ENCODE results near the gene TMEM271.
"Not testable (repeated sequence)": the region's sequence is repeated elsewhere in the genome, so short reads cannot be mapped to it uniquely, and the experiment has no call there.

The TMEM271 gene

GRCh38 chr4:561426-561825, 14.7 kb downstream of the TMEM271 start:
- H3K4me3 ChIP-seq (replicated peaks; ENCODE audit: insufficient read depth, low read length) = no peak overlapping the region
- no peak for DNase-seq (ENCODE audit: low read depth in 1 of 2, low spot score in 1 of 2)
- no peaks in the 10 kb centered on the region for H3K27me3 ChIP-seq (ENCODE audit: insufficient read depth, poor library complexity, severe bottlenecking)
- TF ChIP-seq GABPA (IDR thresholded peaks at IDR 0.05; ENCODE audit: low read depth) = no peak
- no peak for TF ChIP-seq SPI1 (IDR thresholded peaks at IDR 0.05; ENCODE audit: borderline replicate concordance, low read depth)
- TF ChIP-seq, protein P1, sequence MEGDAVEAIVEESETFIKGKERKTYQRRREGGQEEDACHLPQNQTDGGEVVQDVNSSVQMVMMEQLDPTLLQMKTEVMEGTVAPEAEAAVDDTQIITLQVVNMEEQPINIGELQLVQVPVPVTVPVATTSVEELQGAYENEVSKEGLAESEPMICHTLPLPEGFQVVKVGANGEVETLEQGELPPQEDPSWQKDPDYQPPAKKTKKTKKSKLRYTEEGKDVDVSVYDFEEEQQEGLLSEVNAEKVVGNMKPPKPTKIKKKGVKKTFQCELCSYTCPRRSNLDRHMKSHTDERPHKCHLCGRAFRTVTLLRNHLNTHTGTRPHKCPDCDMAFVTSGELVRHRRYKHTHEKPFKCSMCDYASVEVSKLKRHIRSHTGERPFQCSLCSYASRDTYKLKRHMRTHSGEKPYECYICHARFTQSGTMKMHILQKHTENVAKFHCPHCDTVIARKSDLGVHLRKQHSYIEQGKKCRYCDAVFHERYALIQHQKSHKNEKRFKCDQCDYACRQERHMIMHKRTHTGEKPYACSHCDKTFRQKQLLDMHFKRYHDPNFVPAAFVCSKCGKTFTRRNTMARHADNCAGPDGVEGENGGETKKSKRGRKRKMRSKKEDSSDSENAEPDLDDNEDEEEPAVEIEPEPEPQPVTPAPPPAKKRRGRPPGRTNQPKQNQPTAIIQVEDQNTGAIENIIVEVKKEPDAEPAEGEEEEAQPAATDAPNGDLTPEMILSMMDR (IDR thresholded peaks at IDR 0.05; ENCODE audit: insufficient read depth, low read length) = no peak
- TF ChIP-seq POLR2AphosphoS5 (IDR thresholded peaks at IDR 0.05; ENCODE audit: low read depth) = no peak
- TF ChIP-seq, protein P2, sequence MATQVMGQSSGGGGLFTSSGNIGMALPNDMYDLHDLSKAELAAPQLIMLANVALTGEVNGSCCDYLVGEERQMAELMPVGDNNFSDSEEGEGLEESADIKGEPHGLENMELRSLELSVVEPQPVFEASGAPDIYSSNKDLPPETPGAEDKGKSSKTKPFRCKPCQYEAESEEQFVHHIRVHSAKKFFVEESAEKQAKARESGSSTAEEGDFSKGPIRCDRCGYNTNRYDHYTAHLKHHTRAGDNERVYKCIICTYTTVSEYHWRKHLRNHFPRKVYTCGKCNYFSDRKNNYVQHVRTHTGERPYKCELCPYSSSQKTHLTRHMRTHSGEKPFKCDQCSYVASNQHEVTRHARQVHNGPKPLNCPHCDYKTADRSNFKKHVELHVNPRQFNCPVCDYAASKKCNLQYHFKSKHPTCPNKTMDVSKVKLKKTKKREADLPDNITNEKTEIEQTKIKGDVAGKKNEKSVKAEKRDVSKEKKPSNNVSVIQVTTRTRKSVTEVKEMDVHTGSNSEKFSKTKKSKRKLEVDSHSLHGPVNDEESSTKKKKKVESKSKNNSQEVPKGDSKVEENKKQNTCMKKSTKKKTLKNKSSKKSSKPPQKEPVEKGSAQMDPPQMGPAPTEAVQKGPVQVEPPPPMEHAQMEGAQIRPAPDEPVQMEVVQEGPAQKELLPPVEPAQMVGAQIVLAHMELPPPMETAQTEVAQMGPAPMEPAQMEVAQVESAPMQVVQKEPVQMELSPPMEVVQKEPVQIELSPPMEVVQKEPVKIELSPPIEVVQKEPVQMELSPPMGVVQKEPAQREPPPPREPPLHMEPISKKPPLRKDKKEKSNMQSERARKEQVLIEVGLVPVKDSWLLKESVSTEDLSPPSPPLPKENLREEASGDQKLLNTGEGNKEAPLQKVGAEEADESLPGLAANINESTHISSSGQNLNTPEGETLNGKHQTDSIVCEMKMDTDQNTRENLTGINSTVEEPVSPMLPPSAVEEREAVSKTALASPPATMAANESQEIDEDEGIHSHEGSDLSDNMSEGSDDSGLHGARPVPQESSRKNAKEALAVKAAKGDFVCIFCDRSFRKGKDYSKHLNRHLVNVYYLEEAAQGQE (IDR thresholded peaks at IDR 0.05; ENCODE audit: insufficient replicate concordance, low read depth) = no peak
- no peak overlapping the region for H3K27ac ChIP-seq (replicated peaks)

- no peak for DNase-seq (ENCODE audit: low read depth in 1 of 2, low spot score in 1 of 2)
- Histone ChIP-seq H3K27ac (replicated peaks) (no peak overlapping the region), H3K4me3 (replicated peaks; ENCODE audit: insufficient read depth, low read length) (no peak overlapping the region), H3K27me3 (ENCODE audit: insufficient read depth, poor library complexity, severe bottlenecking) (no peaks in the 10 kb centered on the region)
- no peak for TF ChIP-seq POLR2AphosphoS5 (IDR thresholded peaks at IDR 0.05; ENCODE audit: low read depth)
- no peak for TF ChIP-seq GABPA (IDR thresholded peaks at IDR 0.05; ENCODE audit: low read depth)
- no peak for TF ChIP-seq SPI1 (IDR thresholded peaks at IDR 0.05; ENCODE audit: borderline replicate concordance, low read depth)
- TF ChIP-seq, protein P2 (IDR thresholded peaks at IDR 0.05; ENCODE audit: insufficient replicate concordance, low read depth) = no peak
- TF ChIP-seq, protein P1 (IDR thresholded peaks at IDR 0.05; ENCODE audit: insufficient read depth, low read length) = no peak
These were observed 15.3 kb downstream of the TMEM271 start for GRCh38 chr4:560731-561291.

DNA sequence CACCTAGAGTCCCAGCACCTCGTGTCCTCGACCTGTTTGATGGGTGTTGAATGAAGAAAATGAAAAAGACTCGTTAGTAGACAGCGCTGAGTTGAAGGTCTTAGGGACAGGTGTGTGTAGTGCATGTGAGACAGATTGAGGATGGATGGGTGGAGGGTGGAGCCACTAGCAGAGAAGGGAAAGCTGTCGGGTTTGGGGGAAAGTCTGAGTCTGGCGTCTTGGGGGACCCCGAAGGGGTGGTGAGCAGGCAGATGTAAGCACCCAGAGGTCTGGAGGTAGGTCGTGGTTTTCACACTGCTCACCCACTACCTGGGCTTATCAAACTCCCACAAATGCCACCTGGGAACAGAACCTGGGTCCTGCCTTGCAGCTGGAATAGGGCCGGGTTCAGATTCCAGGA, 16.0 kb downstream of the TMEM271 start:
- Histone ChIP-seq H3K27me3 (ENCODE audit: insufficient read depth, poor library complexity, severe bottlenecking) (no peaks in the 10 kb centered on the region), H3K4me3 (replicated peaks; ENCODE audit: insufficient read depth, low read length) (no peak overlapping the region), H3K27ac (replicated peaks) (no peak overlapping the region)
- TF ChIP-seq GABPA (IDR thresholded peaks at IDR 0.05; ENCODE audit: low read depth) = no peak
- no peak for DNase-seq (ENCODE audit: low read depth in 1 of 2, low spot score in 1 of 2)

DNA sequence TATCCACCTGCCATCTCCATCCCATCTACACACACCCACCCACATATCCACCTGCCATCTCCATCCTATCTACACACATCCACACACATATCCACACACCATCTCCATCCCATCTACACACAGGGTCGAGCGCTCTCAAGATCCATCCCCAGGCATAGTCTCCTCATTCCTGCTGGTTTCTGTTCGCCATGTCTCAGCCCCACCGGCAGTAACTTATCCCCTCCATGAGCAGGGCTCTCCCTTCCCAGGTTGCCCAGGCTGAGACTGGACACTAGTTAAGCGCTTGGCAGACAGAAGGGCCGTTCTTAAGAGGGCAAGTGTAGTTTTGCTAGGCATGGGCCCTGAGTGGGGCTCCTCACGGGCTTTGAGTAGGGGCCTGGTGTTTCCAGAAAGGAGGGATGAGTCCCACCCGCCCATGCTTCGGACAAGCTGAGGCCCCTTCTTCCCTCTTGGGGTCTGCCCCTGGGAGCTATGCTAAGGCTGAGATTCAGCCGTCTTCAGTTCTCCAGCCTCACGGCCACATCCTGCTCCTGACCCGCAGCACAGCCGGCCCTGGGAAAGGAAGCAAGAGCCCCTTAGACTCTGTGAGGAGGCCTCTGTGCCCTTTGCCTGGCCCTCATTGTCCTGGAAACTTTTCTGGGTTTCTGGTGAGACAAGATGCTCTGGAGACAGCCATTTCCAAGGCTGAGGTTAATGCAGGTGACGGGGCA, 20.4 kb downstream of the TMEM271 start:
- no peak for DNase-seq (ENCODE audit: low read depth in 1 of 2, low spot score in 1 of 2)
- H3K27ac ChIP-seq (replicated peaks) = no peak overlapping the region
- no peaks in the 10 kb centered on the region for H3K27me3 ChIP-seq (ENCODE audit: insufficient read depth, poor library complexity, severe bottlenecking)
- TF ChIP-seq, protein P1 (IDR thresholded peaks at IDR 0.05; ENCODE audit: insufficient read depth, low read length) = no peak
- TF ChIP-seq POLR2AphosphoS5 (IDR thresholded peaks at IDR 0.05; ENCODE audit: low read depth) (no peak), GABPA (IDR thresholded peaks at IDR 0.05; ENCODE audit: low read depth) (no peak), SPI1 (IDR thresholded peaks at IDR 0.05; ENCODE audit: borderline replicate concordance, low read depth) (no peak)
- TF ChIP-seq, protein P2 (IDR thresholded peaks at IDR 0.05; ENCODE audit: insufficient replicate concordance, low read depth) = no peak
- H3K4me3 ChIP-seq (replicated peaks; ENCODE audit: insufficient read depth, low read length) = no peak overlapping the region

DNA sequence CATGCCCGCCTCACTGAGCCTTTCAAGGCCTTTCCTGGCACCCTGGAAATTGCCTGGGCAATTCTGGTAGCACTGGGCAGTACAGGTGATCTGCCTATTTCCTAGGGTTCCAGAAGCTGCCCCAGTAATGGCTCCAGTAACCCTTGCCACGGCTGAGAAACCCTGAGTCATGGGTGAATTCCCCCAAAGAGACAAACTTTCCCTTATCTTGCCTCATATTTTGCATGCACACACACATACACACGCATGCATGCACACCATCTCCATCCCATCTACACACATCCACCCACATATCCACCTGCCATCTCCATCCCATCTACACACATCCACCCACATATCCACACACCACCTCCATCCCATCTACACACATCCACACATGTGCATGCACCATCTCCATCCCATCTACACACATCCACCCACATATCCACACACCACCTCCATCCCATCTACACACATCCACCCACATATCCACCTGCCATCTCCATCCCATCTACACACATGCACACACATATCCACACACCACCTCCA, 21.2 kb downstream of the TMEM271 start:
- H3K4me3 ChIP-seq (replicated peaks; ENCODE audit: insufficient read depth, low read length); H3K27ac ChIP-seq (replicated peaks); H3K27me3 ChIP-seq (ENCODE audit: insufficient read depth, poor library complexity, severe bottlenecking); DNase-seq (ENCODE audit: low read depth in 1 of 2, low spot score in 1 of 2): not testable (repeated sequence)

Data from HL-60 (cell line).